ENCODE measurements around the gene GATAD2B.
"Not testable (repeated sequence)": the region's sequence is repeated elsewhere in the genome, so short reads cannot be mapped to it uniquely, and the experiment has no call there.

GATAD2B gene

GRCh38 chr1:153795934-153796785, 126.6 kb downstream of the GATAD2B start:
- DNase-seq (ENCODE audit: low read depth in 2 of 2), result no peak

GRCh38 chr1:153795330-153795837, 127.4 kb downstream of the GATAD2B start:
- no peak for DNase-seq (ENCODE audit: low read depth in 2 of 2)

DNA sequence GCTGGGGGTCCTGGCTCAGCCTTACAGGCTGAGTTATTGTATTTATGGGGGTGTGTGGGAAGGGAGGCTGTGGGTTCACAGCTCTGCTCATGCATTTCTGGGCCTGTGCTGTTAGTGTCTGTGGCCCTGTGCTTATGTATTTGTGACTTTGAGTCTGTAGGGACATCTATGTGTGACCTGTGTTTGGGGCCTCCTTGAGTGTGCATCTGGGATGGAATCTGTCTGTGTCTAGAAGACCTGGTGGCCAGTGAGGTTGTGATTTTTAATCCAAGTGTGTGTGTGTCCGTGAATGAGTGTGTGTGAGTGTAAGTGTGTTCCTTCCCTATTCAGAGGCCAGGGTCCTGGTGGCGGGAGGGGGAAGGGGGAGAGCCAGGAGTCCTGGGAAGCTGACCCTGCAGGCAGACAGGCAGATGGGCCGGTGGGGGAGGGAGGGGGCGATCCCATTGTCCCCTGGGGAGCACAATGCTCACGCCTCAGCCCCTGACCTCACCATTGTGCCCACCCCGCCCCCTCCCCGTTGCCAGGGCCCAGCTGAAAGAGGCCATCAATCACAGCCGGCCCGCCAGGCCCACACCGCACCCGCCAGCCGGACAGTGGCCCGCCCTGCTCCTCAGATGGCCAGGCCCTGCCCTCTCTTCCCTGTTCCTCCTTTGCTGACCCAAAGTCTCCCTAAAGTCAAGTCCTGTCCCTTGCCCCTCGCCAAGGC, 128.0 kb downstream of the GATAD2B start:
- no peak for DNase-seq (ENCODE audit: low read depth in 2 of 2)

- no peak for DNase-seq (ENCODE audit: low read depth in 2 of 2)
Measured at GRCh38 chr1:153793973-153794615, 128.7 kb downstream of the GATAD2B start.

DNA sequence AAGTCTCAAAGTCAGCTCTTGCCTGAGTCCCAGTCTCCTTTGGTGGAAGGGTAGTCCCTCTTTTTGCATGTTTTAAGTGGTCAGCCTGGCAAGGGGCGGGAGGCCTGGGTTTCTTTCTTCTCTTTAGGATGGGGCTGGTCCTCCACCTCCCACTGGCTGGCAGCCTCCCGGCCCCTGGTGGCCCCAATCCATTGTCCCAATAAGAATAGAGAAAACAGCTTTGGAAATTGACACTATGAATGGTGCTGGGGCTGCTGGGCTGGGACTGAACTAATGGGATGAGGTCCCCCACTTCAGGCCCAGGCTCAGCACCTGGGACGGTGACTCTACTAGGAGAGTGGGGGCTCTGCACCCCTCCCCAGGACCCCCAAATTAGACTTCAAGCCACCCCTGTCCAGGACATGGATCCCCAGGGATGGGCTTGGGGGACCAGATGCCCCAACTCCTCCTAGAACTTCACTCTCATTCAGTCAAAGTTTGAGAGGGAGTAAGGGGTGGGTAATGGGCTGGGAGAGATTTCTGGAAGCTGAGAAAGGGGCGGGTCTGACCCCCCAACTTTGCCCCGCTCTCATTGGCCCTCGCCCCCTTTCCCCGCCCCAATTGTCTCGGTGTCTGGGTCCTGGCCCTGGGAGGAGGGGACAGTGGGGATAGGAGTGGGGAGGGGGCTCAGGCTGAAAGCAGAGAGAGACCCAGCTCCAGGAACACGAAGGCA, 129.4 kb downstream of the GATAD2B start:
- DNase-seq (ENCODE audit: low read depth in 2 of 2), result no peak

DNA sequence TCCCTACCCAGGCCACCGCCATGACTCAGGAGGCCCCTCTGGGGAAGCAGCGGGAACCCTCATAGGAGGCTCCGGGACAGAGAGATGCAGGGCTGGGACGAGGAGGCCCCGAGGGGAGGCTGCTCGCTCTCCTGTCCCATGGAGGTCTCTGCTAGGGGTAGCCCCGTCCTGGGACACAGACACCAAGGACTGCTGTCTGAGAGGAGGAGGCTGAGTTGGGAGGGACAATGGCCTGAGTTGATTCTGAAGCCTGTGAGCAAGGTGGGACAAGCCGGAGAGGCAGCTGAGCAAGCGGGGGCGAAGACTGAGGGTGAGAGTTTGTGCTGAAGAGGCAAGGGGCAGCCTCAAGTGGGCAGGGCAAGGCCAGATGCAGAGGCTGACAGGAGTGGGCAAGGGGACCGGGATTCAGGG, 130.1 kb downstream of the GATAD2B start:
- no peak for DNase-seq (ENCODE audit: low read depth in 2 of 2)

DNA sequence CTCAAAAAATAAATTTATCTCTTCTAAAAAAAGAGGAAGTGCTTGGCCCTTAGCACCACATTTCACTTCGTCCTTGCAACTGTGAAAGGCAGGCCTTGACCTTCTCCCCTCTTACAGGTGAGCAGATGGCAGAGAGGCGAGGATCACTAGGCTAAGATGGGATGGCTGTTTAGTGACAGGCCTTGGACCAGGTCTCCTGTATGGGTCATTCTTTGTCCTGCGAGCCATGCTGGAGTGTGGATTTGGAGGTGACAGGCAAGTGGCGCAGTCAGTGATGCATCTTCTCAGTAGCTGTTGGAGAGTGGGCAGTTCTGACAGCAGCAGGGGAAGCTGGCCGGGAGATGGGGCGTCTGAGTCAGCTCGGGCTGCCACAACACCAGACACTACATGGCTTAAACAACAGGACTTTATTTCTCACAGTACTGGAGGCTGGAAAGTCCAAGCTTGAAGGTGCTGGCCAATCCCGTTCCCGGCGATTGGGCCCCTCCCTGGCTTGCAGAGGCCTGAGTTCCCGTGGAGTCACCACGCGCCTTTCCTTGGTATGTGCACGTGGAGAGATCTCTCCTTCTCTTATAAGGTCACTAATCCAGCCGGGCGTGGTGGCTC, 131.0 kb downstream of the GATAD2B start:
- no peak for DNase-seq (ENCODE audit: low read depth in 2 of 2)

GRCh38 chr1:153790966-153791647, 131.7 kb downstream of the GATAD2B start:
- DNase-seq (ENCODE audit: low read depth in 2 of 2), result no peak

GRCh38 chr1:153790313-153790965, 132.3 kb downstream of the GATAD2B start:
- DNase-seq (ENCODE audit: low read depth in 2 of 2), result no peak

DNA sequence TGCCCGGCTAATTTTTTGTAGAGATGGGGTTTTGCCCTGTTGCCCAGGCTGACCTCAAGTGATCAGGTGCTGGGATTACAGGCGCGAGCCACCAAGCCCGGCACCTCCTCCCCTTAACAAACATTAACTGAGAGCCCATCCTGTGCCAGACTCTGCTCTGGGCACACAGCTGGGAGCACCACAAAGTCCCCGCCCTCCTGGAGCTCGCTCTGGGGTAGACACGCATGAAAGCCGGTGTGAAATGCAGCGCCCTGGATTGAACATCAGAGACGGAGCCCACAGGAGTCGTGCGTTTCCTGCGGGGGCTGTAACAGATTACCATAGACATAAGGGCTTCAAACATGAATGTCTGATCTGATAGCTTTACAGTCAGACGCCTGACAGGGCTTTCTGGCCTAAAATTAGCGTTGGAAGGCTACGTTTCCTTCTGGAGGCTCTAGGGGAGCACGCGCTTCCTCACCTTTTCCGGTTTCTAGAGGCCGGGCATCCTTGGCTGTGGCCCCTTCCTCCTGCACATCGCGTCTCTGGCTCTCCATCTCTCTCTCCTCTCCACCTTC, 133.2 kb downstream of the GATAD2B start:
- DNase-seq (ENCODE audit: low read depth in 2 of 2), result no peak

GRCh38 chr1:153786038-153786790, 136.6 kb downstream of the GATAD2B start:
- no peak for DNase-seq (ENCODE audit: low read depth in 2 of 2)

DNA sequence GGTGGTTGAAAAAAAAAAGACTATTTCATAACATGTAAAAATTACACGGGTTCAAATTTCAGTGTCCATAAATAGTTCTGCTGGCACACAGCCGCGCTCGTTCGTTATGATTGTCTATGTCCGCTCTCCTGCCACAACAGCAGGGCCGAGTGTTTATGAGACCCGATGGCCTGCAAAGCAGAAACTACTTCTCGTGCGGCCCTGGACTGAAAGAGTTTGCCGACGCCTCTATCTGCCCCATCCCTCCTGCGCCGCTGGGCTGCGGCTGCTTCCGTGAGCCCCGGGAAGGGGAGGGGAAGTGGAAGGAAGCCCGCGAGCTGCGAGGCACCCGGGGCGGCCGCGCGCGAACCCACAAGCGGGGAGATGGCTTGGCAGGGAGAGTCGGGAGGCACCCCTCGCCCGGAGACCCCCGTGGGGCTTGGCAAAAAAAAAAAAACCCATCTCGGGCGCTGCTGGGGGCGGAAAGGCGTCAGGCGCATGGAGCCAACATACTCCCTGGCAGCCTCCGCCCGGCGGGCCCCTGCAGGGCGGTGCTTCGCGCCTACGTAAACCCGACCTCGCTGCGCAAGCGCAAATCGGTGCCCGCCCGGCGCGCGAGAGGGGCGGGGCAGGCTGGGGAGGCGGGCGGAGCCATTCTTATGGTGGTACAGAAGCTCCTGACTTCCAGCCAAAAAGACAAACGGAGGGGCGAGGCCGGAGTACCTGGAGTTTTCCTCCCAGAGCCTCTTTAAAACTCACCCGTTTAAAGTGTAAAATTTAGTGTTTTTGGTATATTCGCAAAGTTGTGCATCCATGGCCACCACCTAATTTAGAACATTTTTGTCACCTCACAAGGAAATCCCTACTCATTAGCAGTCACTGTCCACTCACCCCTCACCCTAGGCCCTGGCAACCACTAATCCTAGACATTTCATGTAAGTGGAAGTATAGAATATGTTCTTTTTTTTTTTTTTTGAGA, 139.3 kb downstream of the GATAD2B start:
- peak; percentile 82 to 83 for DNase-seq (ENCODE audit: low read depth in 2 of 2)

DNA sequence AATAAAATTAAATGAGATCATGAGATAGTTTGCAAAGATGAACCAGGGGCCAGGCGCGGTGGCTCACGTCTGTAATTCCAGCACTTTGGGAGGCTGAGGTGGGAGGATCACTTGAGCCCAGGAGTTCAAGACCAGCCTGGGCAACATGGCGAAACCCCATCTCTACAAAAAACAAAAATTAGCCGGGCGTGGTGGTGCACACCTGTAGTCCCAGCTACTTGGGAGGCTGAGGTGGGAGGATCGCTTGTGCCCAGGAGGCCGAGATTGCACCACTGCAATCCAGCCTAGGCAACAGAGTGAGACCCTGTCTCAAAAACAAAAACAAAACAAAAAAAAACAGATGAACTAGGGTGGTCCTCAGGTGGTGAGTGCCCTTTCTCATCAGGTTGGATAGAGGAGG, 140.1 kb downstream of the GATAD2B start:
- DNase-seq (ENCODE audit: low read depth in 2 of 2), result not testable (repeated sequence)

- no peak for DNase-seq (ENCODE audit: low read depth in 2 of 2)
Measured at GRCh38 chr1:153780551-153780950, 142.2 kb downstream of the GATAD2B start.

DNA sequence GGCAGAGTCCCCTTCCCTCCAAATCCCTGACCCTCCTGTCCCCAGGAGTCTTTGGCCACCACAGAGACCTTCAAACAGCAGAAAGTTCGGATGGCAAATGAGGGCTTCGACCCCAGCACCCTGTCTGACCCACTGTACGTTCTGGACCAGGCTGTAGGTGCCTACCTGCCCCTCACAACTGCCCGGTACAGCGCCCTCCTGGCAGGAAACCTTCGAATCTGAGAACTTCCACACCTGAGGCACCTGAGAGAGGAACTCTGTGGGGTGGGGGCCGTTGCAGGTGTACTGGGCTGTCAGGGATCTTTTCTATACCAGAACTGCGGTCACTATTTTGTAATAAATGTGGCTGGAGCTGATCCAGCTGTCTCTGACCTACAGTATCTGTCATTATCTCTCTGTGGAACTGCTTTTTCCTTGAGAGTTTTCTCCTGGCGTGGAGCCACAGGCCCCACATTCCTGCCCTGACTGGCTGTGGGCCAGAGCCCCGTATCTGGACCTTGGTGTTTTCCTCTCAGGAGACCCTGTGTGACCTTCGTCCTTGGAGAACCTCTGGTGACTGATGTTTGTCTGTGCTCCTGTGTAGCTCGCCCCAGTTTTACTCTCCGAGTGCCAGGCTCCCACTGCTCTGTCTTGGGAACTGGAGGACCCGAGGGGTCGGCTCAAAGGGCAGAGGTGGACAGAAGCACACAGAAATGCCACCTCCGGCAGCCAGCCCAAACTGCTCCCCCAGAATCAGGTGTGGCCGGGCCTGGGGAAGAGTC, 142.8 kb downstream of the GATAD2B start:
- no peak for DNase-seq (ENCODE audit: low read depth in 2 of 2)

DNA sequence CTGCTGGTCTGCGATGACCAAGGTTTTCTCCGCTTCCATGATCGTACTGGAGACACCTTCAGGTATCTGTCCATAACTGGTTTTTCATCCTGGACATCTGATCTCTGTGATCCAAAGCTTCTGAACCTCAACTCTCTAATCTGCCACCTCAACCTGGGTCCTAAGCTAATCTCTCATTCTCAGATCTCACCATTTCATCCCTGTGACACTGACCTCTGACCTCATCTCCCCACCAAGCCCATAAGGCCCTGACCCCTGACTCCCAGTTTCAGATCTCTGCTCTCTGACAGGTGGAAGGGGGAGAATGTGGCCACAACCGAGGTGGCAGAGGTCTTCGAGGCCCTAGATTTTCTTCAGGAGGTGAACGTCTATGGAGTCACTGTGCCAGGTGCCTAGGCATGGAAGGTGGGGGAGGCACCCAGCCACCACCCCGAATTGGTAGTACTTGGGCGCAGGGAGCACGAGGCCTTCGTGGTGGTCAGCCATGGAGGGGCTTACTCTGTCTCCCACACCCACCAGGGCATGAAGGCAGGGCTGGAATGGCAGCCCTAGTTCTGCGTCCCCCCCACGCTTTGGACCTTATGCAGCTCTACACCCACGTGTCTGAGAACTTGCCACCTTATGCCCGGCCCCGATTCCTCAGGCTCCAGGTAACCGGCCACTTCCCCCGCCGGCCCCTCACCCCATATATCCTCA, 143.8 kb downstream of the GATAD2B start:
- DNase-seq (ENCODE audit: low read depth in 2 of 2), result no peak
